Measurements from ENCODE around the gene PKDREJ. TPM values are rescaled to one million over a fixed set of nuclear protein-coding genes. Genes with fewer than 3 reads are reported as not detected.

PKDREJ gene
- polyA plus RNA-seq, 1 donor: 0.67 TPM

- no peak for DNase-seq (ENCODE audit: low read depth)
Observed at GRCh38 chr22:46290121-46290842, 27.1 kb upstream of the PKDREJ start.

GRCh38 chr22:46289244-46289891 lies 26.2 kb upstream of the PKDREJ start:
- DNase-seq (ENCODE audit: low read depth): no peak

- DNase-seq (ENCODE audit: low read depth): no peak
Observed at GRCh38 chr22:46288846-46289243, 25.7 kb upstream of the PKDREJ start.

GRCh38 chr22:46287873-46288751 lies 25.0 kb upstream of the PKDREJ start:
- DNase-seq (ENCODE audit: low read depth): no peak

- DNase-seq (ENCODE audit: low read depth): no peak
Observed at GRCh38 chr22:46286941-46287872, 24.1 kb upstream of the PKDREJ start.

GRCh38 chr22:46286006-46286405 lies 22.9 kb upstream of the PKDREJ start:
- DNase-seq (ENCODE audit: low read depth): no peak

- DNase-seq (ENCODE audit: low read depth): no peak
Observed at GRCh38 chr22:46281866-46282678, 18.9 kb upstream of the PKDREJ start.

- DNase-seq (ENCODE audit: low read depth): no peak
Observed at GRCh38 chr22:46280999-46281623, 18.0 kb upstream of the PKDREJ start.

GRCh38 chr22:46280063-46280817 lies 17.1 kb upstream of the PKDREJ start:
- DNase-seq (ENCODE audit: low read depth): no peak

- no peak for DNase-seq (ENCODE audit: low read depth)
Observed at GRCh38 chr22:46278656-46279645, 15.8 kb upstream of the PKDREJ start.

GRCh38 chr22:46276563-46276962 lies 13.4 kb upstream of the PKDREJ start:
- no peak for DNase-seq (ENCODE audit: low read depth)

GRCh38 chr22:46275455-46276122 lies 12.4 kb upstream of the PKDREJ start:
- no peak for DNase-seq (ENCODE audit: low read depth)

GRCh38 chr22:46274381-46274780 lies 11.2 kb upstream of the PKDREJ start:
- no peak for DNase-seq (ENCODE audit: low read depth)

- DNase-seq (ENCODE audit: low read depth): no peak
Observed at GRCh38 chr22:46273432-46274148, 10.4 kb upstream of the PKDREJ start.

GRCh38 chr22:46272762-46273431 lies 9.8 kb upstream of the PKDREJ start:
- no peak for DNase-seq (ENCODE audit: low read depth)

- no peak for DNase-seq (ENCODE audit: low read depth)
Observed at GRCh38 chr22:46272196-46272595, 9.1 kb upstream of the PKDREJ start.

All from forelimb muscle (tissue), 1 donor.